Caco-2 (cell line): ENCODE results near the gene SMARCC1. TPM values are rescaled to one million over a fixed set of nuclear protein-coding genes. Genes with fewer than 3 reads are reported as not detected.

Source experiments
- BruUV-seq: library from RNA; stranded (reverse); fragments of 400-500 nt; replicated peaks from 2 replicates; lab custom pipeline; 2021; lab: Mats Ljungman, UMichigan
- CTCF ChIA-PET: fragments of 300-600 bp; sonication (Branson Sonifier 250); formaldehyde crosslinking; loops from one replicate; lab custom pipeline; 2022; ENCODE audit warnings: antibody characterized with exemption; lab: Charles Lee
- POLR2A ChIA-PET: fragments of 300-600 bp; sonication (Branson Sonifier 250); formaldehyde crosslinking; loops from one replicate; lab custom pipeline; 2022; ENCODE audit warnings: antibody characterized with exemption; lab: Charles Lee
- DNase-seq, 2 experiments: peaks; one replicate each; pipeline versions ENCODE4 v3.0.0 to v3.0.0-alpha.2; 2020 to 2022
- H3K27me3 ChIP-seq: replicated peaks from 2 replicates; pipeline ENCODE4 v1.6.0; 2011; ENCODE audit warnings: low read length; ENCODE audit not compliant: control insufficient read depth, insufficient read depth
- H3K36me3 ChIP-seq: 2 replicates; pipeline ENCODE4 v1.5.1; 2011; ENCODE audit warnings: low read length; ENCODE audit not compliant: control insufficient read depth, insufficient read depth
- H3K4me1 ChIP-seq: fragments of 250-450 bp; sonication (Bioruptor Pico); 2 replicates; pipeline ENCODE4 v1.5.1; 2020; ENCODE audit warnings: mild to moderate bottlenecking
- H3K4me3 ChIP-seq: 2 replicates; pipeline ENCODE4 v1.5.1; 2011; ENCODE audit warnings: low read depth, mild to moderate bottlenecking, control low read depth, low read length
- H3K9me3 ChIP-seq: fragments of 250-450 bp; sonication (Bioruptor Pico); 2 replicates; pipeline ENCODE4 v1.5.1; 2020; ENCODE audit warnings: mild to moderate bottlenecking, moderate library complexity
- H3K27ac Mint-ChIP-seq: one replicate; pipeline ENCODE4 v1.8.0; 2022; ENCODE audit warnings: mixed read lengths; ENCODE audit not compliant: unreplicated experiment
- H3K27me3 Mint-ChIP-seq: one replicate; pipeline ENCODE4 v1.8.0; 2022; ENCODE audit warnings: mixed read lengths; ENCODE audit not compliant: insufficient read depth, unreplicated experiment
- H3K36me3 Mint-ChIP-seq: one replicate; pipeline ENCODE4 v1.8.0; 2022; ENCODE audit warnings: mild to moderate bottlenecking, mixed read lengths; ENCODE audit not compliant: insufficient read depth, unreplicated experiment
- H3K4me1 Mint-ChIP-seq: one replicate; pipeline ENCODE4 v1.8.0; 2022; ENCODE audit warnings: low read depth, mixed read lengths; ENCODE audit not compliant: unreplicated experiment
- H3K4me3 Mint-ChIP-seq: one replicate; pipeline ENCODE4 v1.8.0; 2022; ENCODE audit warnings: mild to moderate bottlenecking, moderate library complexity, mixed read lengths; ENCODE audit not compliant: unreplicated experiment
- H3K9me3 Mint-ChIP-seq: one replicate; pipeline ENCODE4 v1.8.0; 2022; ENCODE audit warnings: mixed read lengths; ENCODE audit not compliant: unreplicated experiment
- CTCF ChIP-seq, 2 experiments: fragments of 200-600 bp in 1 of 2; IDR thresholded peaks; 1 replicate in 1 of 2; 2 replicates in 1 of 2; pipeline versions ENCODE4 v1.5.1 to v1.8.0; 2011 to 2022; ENCODE audit warnings: antibody characterized with exemption in 1 of 2, control low read depth in 1 of 2, inconsistent platforms in 1 of 2, low read depth in 1 of 2, low read length in 1 of 2, mild to moderate bottlenecking in 1 of 2, moderate library complexity in 1 of 2; ENCODE audit not compliant: insufficient read depth in 1 of 2, severe bottlenecking in 1 of 2, unreplicated experiment in 1 of 2
- intact Hi-C: fragments of 100-400 bp; cut with micrococcal nuclease; formaldehyde crosslinking; loops from one replicate; pipeline ENCODE4 v1.10.0; 2022; ENCODE audit not compliant: unreplicated experiment
- total RNA-seq: library from RNA; stranded (reverse); gene quantifications from 2 replicates; pipeline ENCODE4 v1.2.3, GENCODE V29; 2022

The SMARCC1 gene
- total RNA-seq, 1 experiment from 2014 or later, result 128 TPM

DNA sequence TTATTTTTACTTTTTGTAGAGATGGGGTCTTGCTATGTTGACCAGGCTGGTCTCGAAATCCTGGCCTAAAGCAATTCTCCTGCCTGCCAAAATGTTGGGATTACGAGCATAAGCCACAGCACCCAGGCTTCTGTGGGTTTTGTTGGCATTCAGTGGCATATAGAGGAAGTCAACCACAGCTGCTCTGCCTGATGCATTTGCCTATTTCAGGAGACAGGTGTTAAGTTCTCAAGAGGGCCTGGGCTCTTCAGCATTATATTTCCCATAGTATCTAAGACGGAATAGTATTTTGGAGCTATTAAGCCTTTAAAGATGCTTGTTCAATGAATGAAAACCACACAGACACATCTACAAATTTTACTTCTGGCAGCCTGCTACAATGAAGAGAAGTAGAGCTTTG, 129.6 kb downstream of the SMARCC1 start:
- no peaks in the 10 kb centered on the region for H3K27me3 ChIP-seq
- TF ChIP-seq CTCF (IDR thresholded peaks at IDR 0.05; ENCODE audit: insufficient read depth in 1 of 2, low read depth in 1 of 2, low read length in 1 of 2, severe bottlenecking in 1 of 2, unreplicated experiment in 1 of 2), result no peak
- no peak overlapping the region for H3K4me3 ChIP-seq
- H3K4me1 ChIP-seq, result no peaks in the 10 kb centered on the region
- BruUV-seq, result no TSS peak
- intact Hi-C loops, result no loop called here
- Mint-ChIP-seq H3K27me3 (no peaks in the 10 kb centered on the region), H3K4me1 (peaks cover 7% of the 10 kb centered on the region), H3K4me3 (no peak overlapping the region), H3K36me3 (peaks cover 67% of the 10 kb centered on the region), H3K9me3 (no peaks in the 10 kb centered on the region), H3K27ac (no peak overlapping the region)
- CTCF ChIA-PET, result no interaction called here
- POLR2A ChIA-PET, result no interaction called here
- no peaks in the 10 kb centered on the region for H3K9me3 ChIP-seq
- DNase-seq, result no peak
- no peaks in the 10 kb centered on the region; the same call in 1 of the 2 replicates for H3K36me3 ChIP-seq

GRCh38 chr3:47650294-47650693, 131.4 kb downstream of the SMARCC1 start:
- H3K9me3 ChIP-seq, result no peaks in the 10 kb centered on the region
- H3K27me3 ChIP-seq, result no peaks in the 10 kb centered on the region
- no peak overlapping the region for H3K4me3 Mint-ChIP-seq
- H3K4me1 Mint-ChIP-seq, result peaks cover 7% of the 10 kb centered on the region
- BruUV-seq, result no TSS peak
- H3K36me3 Mint-ChIP-seq, result peaks cover 51% of the 10 kb centered on the region
- H3K27me3 Mint-ChIP-seq, result no peaks in the 10 kb centered on the region
- POLR2A ChIA-PET, result no interaction called here
- no peak overlapping the region for H3K4me3 ChIP-seq
- H3K4me1 ChIP-seq, result no peaks in the 10 kb centered on the region
- H3K36me3 ChIP-seq, result no peaks in the 10 kb centered on the region; the same call in 1 of the 2 replicates
- no peak for TF ChIP-seq CTCF (IDR thresholded peaks at IDR 0.05; ENCODE audit: insufficient read depth in 1 of 2, low read depth in 1 of 2, low read length in 1 of 2, severe bottlenecking in 1 of 2, unreplicated experiment in 1 of 2)
- intact Hi-C loops, result no loop called here
- CTCF ChIA-PET, result no interaction called here
- no peak for DNase-seq
- no peak overlapping the region for H3K27ac Mint-ChIP-seq
- no peaks in the 10 kb centered on the region for H3K9me3 Mint-ChIP-seq

GRCh38 chr3:47647550-47647949, 134.1 kb downstream of the SMARCC1 start:
- peaks cover 52% of the 10 kb centered on the region for H3K36me3 Mint-ChIP-seq
- Histone ChIP-seq H3K4me1 (peaks cover 10% of the 10 kb centered on the region), H3K4me3 (no peak overlapping the region), H3K36me3 (peaks cover under 1% of the 10 kb centered on the region), H3K9me3 (no peaks in the 10 kb centered on the region), H3K27me3 (no peaks in the 10 kb centered on the region)
- H3K4me1 Mint-ChIP-seq, result peaks cover 19% of the 10 kb centered on the region
- TF ChIP-seq CTCF (IDR thresholded peaks at IDR 0.05; ENCODE audit: insufficient read depth in 1 of 2, low read depth in 1 of 2, low read length in 1 of 2, severe bottlenecking in 1 of 2, unreplicated experiment in 1 of 2), result no peak
- DNase-seq, result no peak
- H3K4me3 Mint-ChIP-seq, result no peak overlapping the region
- intact Hi-C loops, result no loop called here
- BruUV-seq, result no TSS peak
- ChIA-PET CTCF (no interaction called here), POLR2A (no interaction called here)
- H3K27ac Mint-ChIP-seq, result no peak overlapping the region
- H3K9me3 Mint-ChIP-seq, result no peaks in the 10 kb centered on the region
- H3K27me3 Mint-ChIP-seq, result no peaks in the 10 kb centered on the region
